GM18502 (cell line): Measurements from ENCODE around the gene LRBA.

Experiments
- ATAC-seq: cut with Tn5 transposase; IDR thresholded peaks from one replicate; pipeline ENCODE4 v1.9.1; 2021; ENCODE audit warnings: mild to moderate bottlenecking; ENCODE audit not compliant: unreplicated experiment, poor library complexity

LRBA gene

DNA sequence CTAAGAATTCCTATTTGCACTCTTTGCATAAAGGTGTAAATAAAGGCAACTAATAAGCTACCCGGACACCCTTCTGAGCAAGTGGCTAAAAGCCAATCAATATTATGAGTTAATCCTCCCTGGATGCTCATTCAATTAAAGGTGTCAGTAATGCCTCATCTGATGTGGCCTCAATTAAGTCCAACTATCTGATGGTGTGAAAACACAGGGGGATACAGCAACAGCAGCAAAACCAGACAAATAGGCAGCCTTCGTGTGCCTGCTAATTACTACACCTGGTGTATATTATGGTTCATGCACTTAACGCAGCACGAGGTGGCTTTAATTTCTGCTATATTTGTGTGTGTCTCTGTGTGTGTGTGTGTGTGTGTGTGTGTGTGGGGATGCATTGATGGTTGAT lies 692.4 kb downstream of the LRBA start:
- no peak for ATAC-seq

DNA sequence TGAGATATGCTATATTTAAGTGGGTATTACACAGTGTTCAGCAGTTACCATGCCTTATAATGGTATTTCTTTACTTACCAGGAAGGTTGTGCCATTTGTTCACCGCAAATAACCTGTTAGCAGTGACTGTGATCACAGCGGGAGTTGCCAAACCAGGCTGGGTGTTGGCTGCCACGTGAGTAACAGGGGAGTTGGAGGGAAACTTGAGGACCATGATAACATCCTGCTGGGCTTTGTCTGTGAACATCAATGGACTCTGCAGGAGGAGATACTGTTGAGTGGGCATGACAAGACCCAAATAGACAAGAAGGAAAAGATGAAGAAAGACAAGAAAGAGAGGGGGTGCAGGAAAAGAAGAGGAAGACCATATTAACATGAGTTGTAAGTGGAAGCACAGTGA lies 694.0 kb downstream of the LRBA start:
- ATAC-seq: no peak

DNA sequence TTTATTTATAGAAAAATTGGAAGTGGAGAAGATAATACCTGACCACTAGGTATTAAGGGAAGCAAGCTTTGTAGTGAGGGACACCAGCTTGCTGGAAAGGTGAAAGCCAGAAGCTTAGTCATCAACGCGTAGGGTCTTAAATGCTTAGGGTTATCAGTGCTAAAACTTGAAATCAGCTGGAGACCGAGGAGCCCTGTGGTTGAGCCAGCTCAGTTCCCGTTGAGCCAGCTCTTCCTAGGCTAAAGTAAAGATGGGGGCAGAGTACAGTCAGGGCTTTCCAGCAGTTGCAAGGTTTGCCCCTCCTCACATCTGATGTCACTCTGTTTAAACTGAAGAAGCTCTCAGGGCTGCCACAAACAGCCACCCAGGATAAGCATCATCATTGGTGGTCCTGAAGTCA lies 696.1 kb downstream of the LRBA start:
- ATAC-seq: no peak

DNA sequence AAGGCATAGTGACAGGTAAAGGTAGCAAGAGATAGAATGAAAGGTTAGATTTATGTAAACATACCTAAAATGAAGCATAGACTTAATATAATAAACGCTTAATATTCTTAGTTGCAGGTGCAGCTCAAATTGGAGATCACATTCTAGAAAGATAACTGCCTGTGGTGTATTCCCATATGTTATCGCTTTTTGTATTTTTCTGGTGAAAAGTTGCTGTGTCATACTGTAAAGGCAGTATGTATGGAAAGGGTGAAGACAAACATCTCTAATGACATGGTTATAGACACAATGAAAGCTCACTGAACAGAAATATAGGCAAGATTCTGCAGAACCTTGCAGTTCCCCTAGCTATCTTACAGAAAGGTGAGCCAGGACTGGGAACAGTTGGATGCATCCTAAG lies 696.6 kb downstream of the LRBA start:
- ATAC-seq: no peak

DNA sequence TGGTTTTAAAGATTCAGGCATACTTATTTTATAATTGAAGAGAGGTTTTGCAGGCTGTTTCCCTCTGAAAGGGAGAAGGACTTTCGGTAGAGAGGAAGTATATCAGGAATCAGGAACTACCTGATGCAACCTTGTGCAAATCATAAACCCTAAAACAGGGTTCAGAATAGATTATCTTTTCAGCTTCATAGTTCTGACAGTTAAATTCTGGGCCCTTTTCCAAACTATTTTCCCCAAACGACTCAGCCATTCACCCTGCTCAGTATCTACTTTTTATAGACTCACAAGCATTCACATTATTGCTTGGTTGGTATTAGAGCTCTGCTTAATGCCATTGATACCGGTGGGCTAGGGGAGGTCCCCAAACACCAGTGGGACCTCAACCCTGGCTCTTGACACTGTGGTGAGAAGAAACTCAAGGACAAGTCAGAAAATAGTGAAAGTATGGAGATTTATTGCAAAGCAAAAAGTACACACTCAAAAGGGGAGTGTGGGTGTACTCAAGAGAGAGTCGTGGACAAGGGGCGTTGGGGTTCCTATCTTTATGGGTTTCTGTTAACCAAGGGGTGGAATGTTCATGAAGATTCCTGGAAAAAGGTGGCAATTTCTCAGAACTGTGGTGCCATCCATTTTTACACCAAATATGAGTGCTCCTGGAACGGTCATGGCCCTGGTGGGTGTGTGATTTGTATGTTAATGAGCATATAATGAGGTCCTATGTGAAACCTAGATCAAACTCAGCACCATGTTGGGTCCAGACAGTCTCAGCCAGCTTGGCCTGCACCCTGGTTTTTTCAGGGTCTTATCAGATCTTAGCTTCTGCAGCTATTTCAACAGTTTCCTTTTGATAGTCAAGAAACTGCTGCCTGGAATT lies 698.5 kb downstream of the LRBA start:
- no peak for ATAC-seq

DNA sequence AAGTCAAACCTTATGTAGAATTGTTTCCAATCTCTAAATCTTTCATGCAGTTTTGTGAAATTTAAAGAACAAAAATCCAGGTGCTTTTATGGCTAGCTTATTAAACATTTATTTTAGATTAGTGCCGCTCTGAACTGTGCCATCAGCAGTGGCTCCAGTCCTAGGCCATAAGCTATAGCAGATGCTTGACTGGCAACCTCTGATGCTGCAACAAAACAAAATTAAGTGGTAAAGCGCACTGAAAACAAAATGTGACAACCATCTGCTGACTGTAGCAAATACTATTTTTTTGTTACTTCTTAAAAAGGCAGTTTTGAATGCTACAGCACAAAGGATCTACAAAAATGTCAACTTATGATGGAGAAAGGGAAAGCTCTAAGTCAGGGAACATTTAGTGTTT lies 699.4 kb downstream of the LRBA start:
- no peak for ATAC-seq

DNA sequence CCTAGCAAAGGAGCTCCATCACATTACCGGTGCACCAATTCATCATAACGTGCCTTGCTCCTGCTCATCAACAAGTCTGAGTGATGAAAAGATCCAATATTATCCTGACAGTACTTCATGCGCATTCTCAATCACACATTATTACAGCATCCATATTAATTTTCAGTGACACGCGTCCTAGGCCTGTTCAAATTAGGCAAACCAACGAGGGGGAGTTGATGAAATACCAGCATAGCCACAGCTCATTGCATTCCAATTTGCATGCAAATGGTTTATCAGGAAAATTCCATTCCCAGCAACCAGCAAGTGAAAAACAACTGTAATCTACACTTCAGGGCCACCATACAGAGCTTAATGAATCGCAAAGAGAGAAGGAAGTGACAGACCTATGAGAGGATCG lies 699.9 kb downstream of the LRBA start:
- ATAC-seq: no peak

DNA sequence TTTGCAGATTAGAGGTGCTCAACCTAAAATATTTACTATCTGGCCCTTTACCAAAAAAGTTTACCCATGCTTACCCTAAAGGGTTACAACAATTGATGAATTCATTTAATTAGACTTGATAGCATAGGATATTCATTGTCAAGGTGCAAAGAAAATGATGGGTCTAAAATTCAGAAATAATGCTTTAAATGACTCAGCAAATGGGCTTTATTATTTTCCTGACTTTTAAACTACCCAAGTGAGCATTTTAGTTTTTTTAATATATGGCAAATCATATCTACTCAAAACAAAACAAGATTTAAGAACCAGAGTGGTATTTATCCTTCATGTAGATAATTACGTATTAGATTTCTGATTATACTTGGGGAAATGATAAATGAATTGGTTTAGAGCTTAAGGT lies 701.1 kb downstream of the LRBA start:
- no peak for ATAC-seq

DNA sequence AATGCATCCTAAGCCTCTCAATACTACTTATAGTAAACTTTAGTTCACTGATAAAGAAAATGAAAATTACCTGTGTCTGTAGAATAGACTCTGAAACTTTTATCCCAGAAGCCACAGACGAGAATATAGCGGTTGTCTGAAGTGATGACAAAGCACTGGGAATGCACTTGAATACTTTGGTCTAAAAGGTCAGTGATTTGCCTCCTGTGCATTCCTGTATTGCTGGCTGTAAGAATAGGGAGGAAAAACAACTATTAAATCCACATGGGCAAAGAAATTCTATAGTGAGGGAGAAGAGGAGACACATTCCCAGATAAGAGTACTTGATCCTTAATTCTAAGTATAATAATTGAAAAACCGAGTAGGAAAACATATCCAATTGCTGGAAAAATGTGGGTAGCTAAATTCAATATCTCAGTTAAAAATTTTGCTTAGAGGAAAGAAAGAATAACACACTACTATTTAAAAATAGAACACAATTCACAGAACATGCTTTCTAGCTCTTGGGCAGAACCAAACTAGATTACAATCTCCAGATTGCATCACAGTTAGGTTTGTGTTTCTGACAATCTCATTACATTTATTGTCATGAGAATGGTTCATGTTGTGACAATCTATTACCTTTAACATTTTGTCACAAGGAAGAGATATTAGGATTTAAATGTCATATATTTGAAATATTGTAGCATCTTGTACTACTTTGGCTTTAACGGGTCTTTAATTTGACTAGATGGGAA lies 704.8 kb downstream of the LRBA start:
- ATAC-seq: no peak

DNA sequence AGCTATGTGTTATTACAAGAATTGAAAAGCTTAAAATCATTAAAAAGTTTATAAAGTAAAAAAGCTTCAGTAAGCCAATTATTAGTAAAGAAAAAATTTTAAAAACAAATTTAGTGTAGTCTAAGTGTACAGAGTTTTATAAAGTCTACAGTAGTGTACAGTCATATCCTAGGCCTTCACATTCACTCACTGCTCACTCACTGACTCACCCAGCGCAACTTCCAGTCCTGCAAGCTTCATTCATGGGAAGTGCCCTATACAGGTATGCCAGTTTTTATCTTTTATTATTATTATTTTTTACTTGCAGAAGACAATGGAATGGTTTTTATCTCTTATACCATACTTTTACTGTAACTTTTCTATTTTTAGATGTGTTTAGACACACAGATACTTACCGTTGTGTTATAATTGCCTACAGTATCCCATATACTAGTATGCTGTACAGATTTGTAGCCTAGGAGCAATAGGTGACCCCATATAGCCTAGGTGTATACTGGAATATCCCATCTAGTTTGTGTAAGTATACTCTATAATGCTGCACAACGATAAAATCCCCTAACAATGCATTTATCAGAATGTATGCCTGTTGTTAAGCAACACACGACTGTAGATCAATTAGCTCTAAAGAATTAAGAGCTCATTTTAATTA lies 706.1 kb downstream of the LRBA start:
- ATAC-seq: no peak

DNA sequence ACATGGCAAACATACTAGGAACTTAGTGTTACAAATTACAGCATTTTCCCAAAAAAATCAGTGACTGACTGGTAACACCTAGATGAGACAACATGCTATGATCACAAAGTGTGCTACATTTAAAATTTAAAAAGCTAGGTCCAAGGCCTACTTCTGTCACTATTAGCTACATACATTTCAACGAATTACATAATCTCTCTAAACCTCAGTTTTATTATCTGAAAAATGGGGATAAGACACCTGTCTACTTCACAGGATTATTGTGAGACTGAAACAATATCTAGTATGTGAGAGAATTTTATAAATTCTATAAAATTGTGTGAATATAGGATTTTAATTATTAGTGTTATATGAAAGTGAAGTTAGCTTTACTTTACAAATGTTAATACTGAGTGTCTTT lies 708.4 kb downstream of the LRBA start:
- ATAC-seq: no peak

DNA sequence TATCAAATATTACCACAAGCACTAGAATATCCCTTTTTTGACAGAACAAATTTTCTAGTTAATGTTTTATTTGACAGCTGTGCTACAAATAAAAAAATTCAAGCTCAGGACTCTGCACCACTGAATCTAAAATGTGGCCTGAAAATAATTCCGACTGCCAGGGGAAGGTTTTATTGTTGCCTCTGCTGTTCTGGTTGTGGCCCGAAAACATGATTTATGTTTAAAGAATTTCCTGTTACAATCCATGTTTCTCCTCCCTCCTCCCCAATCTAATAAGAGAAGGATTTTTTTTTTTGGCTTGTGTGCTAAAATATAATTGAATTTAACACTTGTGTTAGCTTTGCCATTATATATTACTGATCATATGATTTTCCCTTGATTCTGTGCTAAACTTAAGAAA lies 709.1 kb downstream of the LRBA start:
- ATAC-seq: no peak

DNA sequence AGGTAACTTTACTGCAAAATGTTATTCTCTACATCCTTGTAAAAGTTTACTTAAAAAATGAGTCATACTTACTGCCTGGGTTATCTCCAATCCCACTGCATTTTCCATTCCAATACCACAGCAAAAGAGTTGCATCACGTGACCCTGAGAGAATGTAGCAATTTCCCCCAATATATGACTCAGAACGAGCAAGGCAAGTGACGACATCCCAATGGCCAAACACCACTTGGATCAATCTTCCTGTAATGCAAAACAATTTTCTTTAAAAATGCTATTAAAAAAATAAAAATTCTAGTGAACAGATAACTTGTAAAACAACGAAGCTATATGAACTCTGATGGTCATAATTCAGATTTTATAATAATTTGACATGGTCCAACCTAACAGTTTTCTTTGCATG lies 712.5 kb downstream of the LRBA start:
- no peak for ATAC-seq

DNA sequence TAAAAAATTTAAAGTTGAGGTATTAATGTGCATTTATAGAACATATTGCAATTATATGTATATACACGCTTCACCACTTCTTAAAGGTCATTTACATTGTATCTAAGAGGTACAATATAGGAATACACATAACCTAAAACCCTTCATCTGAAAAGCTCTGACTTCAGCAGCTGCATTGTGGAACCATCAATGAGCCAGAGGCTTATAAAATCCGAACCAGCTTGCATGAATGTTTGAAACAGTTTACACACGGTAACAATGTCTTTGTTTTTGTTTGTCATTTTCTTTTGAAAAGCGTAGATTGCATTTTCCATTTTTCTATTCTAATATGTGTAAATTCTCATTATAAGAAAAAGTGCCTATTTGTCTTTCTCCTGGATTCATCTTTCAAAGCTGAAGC lies 715.3 kb downstream of the LRBA start:
- ATAC-seq: no peak

DNA sequence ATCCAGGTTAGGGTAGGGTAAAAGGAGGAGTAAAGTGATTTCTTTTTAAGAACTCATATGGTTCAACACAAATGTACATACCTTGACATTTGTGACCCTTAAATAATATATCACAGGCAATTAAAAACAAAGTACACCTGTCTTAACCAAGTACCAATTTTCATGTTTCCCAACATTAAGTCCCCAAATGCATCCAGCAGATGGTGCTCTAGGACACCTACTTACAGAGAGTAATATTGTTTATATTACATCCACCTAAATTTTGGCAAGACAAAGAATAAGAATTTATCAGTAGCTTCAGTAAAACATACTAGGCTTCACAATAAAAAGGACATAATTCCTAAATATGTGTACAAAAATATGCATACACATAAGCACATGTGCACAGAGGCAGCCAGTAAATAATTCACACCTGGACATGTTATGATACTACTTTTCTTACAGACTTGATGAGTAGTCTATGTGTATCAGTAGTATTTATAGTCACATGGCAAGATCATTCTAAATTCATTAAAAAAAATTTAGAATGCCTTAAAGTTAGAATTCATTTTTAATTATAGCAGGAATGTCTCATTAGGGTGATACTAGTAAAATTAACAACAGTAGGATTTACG lies 717.1 kb downstream of the LRBA start:
- ATAC-seq: peak; percentile 48

DNA sequence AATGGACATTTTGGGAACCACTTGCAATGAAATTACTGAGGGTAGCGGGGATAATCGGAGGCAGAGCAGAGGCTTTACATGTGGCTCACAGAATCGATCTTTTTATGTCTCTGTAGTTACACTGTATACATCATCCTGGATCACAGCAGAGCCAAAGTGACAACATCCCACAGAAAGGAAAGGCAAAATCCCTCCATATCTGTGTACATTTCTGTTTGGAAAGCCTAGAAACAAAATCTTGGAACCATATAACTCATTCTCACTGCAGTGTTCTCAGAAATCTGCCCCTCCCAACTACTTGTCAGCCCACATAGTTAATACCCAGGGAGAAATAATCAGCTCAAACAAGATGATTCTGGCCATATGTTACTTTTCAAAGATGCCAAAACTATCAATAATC lies 725.2 kb downstream of the LRBA start:
- ATAC-seq: no peak

DNA sequence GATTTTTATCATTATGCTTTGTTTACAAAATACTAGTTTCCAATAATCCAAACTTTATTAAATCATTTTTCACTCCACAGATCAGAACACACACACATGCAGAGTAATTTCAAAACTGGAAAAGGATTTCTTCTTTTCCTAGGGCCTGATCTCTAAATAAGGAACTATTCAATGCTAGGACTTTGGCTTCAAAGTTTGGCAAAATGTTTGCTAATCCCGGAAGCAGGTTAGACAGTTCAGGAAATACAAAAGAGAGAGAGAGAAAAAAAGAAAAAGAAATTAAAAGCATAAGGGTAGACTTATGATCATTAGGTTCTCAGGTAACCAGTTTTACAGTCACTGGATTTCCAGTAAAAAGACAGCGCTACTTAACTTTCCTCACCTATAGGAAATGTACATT lies 725.9 kb downstream of the LRBA start:
- no peak for ATAC-seq

DNA sequence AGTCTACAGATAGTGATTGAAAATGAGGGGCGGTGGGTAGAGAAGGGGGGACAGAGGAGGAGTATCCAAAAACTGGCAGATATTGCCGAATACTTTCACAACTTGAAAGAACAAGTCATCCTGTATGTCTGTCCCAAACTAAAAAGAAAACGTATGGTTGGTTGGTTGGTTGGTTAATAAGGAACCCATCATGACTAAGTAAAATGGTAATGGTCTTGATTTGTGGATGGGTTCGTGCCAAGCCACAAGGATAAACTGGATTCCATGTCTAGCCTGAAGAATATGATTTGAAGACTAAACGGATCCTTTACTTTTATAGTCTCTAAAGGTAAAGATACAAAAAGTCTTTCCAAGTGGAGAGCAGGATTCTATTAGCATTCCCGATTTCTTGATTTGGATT lies 728.4 kb downstream of the LRBA start:
- no peak for ATAC-seq

DNA sequence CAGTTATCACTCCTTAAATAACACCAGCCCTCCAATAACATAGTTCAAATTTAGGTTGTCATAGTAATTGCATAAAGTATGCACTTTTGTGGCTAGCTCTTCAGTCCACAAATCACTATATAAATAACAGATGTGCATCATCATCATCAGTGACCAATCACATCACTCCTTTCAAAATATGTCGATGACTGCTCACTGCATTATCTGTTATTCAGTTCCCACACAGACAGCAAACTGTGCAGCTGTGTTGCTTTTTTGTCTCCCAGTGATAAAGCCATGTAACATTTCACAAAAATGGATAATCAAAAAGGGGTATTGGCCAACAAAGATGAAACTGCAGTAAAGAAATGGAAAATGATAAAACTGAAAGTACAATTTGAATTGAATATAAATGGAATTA lies 731.4 kb downstream of the LRBA start:
- no peak for ATAC-seq

DNA sequence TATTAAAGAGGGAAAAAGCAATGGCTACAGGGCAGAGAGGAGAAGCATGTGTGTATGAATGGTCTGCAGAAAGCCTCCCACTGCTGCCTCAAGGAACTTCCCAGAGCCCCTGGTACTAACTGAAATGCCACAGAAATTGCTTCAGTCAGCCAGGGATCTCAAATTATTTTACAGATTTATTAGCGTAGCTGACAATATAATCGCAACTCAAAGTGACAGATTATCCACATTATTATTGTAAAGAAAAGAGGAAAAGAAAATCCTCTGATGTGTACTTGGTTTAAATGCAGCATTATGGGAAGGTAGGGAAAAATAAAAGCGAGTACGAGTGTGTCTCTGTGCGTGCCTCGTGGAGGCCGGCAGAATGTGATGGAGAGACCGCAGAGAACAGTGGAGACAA lies 734.1 kb downstream of the LRBA start:
- ATAC-seq: no peak
